ENCODE data around the gene B4GALT5. TPM values are rescaled to one million over a fixed set of nuclear protein-coding genes. Genes with fewer than 3 reads are reported as not detected.

B4GALT5 gene
- total and polyA plus RNA-seq, 4 experiments from 2014 or later = 0.43 to 6.2 (median 4.0) TPM

DNA sequence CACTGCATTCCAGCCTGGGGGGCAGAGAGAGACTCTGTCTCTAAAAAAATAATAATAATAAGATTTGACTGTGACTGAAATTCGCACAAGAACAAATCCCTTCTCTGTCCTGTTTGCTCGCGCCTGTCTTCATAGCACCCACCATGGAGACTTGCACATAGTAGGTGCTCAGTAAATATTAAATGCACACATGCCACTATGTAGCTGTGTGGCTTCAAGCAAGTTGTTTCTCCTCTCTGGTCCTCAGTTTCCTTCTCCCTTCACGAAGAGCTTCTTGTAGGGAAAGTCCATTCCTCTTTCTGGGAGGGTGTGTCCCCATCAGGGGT lies 130.4 kb downstream of the B4GALT5 start:
- H3K4me1 ChIP-seq (ENCODE audit: insufficient read depth, low read length) = no peaks in the 10 kb centered on the region
- intact Hi-C loops (cut with micrococcal nuclease) = no loop called here
- no peaks in the 10 kb centered on the region for H3K9me3 ChIP-seq (ENCODE audit: control insufficient read depth in 1 of 2, low read length in 2 of 2)
- H3K4me3 Mint-ChIP-seq = no peak overlapping the region
- no peak overlapping the region for H3K4me3 ChIP-seq (ENCODE audit: low read length in 2 of 2)
- ChIA-PET CTCF (ENCODE audit: partially characterized antibody) (interaction anchor here (1.5 kb wide), 1 partner anchor 25 kb away, joined by 4 read pairs; no protein-coding TSS in a partner anchor), POLR2A (ENCODE audit: partially characterized antibody) (no interaction called here)
- no peaks in the 10 kb centered on the region for H3K4me1 Mint-ChIP-seq
- no peak overlapping the region for H3K27ac ChIP-seq (ENCODE audit: low read depth, low read length)
- no peak overlapping the region for H3K27ac Mint-ChIP-seq
- peaks cover 2 to 10% (median 4%) of the 10 kb centered on the region in 8 donors for H3K9me3 Mint-ChIP-seq
- no peaks in the 10 kb centered on the region for H3K27me3 ChIP-seq (ENCODE audit: insufficient read depth, low read length)
- H3K36me3 Mint-ChIP-seq = no peaks in the 10 kb centered on the region
- H3K36me3 ChIP-seq (ENCODE audit: insufficient read depth, low read length) = no peaks in the 10 kb centered on the region
- DNase-seq = no peak
- peaks cover 0 to 3% of the 10 kb centered on the region in 2 donors for H3K27me3 Mint-ChIP-seq

Other genes starting within 250 kb of the B4GALT5 start
- gene KCNB1, start 231.2 kb downstream of the B4GALT5 start, total RNA-seq = not detected
- under 1 TPM in 1 of 2 donors, not detected in 1; 0.09 TPM for gene KCNB1, start 231.2 kb downstream of the B4GALT5 start, polyA plus RNA-seq
- gene PTGIS, start 145.7 kb downstream of the B4GALT5 start, total RNA-seq = not detected
- not detected for gene PTGIS, start 145.7 kb downstream of the B4GALT5 start, polyA plus RNA-seq
- 10 to 100 TPM; 24.4 to 25.6 TPM for gene SLC9A8, start 99.0 kb upstream of the B4GALT5 start, total RNA-seq
- gene SLC9A8, start 99.0 kb upstream of the B4GALT5 start, polyA plus RNA-seq = 1 to 10 TPM; 3.4 to 9.5 TPM
- gene SPATA2, start 201.7 kb upstream of the B4GALT5 start, total RNA-seq = 1 to 10 TPM; 8.7 to 9.3 TPM
- gene SPATA2, start 201.7 kb upstream of the B4GALT5 start, polyA plus RNA-seq = 1 to 10 TPM; 2.6 to 6.9 TPM
- 100 to 1,000 TPM in 1 of 2 experiments, 10 to 100 TPM in 1; 96.3 to 101 TPM for gene RNF114, start 222.5 kb upstream of the B4GALT5 start, total RNA-seq
- 100 to 1,000 TPM; 107 to 177 TPM for gene RNF114, start 222.5 kb upstream of the B4GALT5 start, polyA plus RNA-seq